ENCODE measurements around the gene KCNJ6.

KCNJ6 gene

DNA sequence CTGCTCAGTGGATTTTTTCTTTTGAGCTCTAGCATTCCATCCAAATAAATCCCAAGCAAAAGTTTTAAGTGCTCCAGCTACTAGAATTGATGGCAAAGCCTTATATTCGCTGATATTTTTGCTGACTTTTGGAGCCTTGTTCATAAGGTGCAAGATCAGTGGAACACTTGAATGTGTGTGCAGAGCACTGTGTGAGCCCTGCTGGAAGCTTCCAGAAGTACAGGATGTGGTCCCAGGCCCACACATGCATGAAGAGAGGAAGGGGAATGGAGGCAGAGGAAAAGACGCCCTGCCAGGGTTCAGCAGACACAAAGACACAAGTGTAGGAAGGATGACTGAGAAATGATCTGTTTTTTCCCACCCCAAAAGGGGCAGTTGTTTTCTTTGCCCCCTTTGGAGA, 169.4 kb downstream of the KCNJ6 start:
- ATAC-seq: no peak
- TF ChIP-seq ZNF8 (CRISPR knock-in tag; IDR thresholded peaks at IDR 0.05) (no peak), OSR1 (CRISPR knock-in tag; IDR thresholded peaks at IDR 0.05) (no peak)

DNA sequence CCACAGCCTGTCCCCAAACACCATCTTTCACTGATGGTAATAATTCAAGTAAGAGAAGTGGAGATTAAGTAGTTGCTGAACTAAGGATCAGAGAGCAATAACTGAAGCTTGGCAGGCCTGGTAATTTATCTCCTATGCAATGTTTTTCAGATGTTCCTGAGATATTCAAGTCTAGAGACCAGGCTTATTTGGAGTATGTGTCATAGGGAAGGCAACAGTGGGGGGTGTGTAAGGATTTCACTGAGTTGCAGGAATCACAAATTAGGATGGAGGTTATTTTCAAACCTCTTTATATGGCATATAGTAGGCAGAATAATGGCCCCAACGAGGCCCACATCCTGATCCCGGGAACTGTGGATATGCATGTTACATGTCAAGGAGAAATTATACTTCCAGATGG, 171.7 kb downstream of the KCNJ6 start:
- ATAC-seq: no peak
- TF ChIP-seq ZNF565 (CRISPR knock-in tag; conservative IDR thresholded peaks at IDR 0.05; ENCODE audit: low read depth) (no peak), PPARA (CRISPR knock-in tag; IDR thresholded peaks at IDR 0.05; ENCODE audit: borderline replicate concordance) (no peak), RARB (CRISPR knock-in tag; IDR thresholded peaks at IDR 0.05) (no peak), OSR1 (CRISPR knock-in tag; IDR thresholded peaks at IDR 0.05) (no peak), ISL1 (CRISPR knock-in tag; IDR thresholded peaks at IDR 0.05) (no peak)

DNA sequence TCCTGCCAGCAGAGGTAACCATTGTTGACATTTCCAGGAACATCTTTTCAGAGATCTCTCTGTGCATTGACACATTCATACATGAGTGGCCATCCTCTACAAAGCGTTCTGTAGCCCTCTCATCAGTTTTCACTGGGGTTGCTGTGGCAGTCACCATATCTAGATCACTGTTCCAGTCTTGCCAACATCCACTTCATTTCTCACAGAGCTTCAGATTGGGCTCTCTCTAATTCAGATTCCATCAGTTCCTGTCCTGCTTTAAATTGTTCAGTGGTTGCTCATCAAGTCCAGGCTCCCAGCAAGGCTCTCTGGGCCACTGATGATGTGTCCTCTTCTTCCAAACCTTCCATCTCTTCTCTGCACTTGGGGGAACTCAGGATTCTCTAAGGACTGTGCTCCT, 173.7 kb downstream of the KCNJ6 start:
- no peak for ATAC-seq
- TF ChIP-seq ESRRG (CRISPR knock-in tag; IDR thresholded peaks at IDR 0.05) (no peak), BACH2 (CRISPR knock-in tag; IDR thresholded peaks at IDR 0.05; ENCODE audit: borderline replicate concordance) (no peak), TCF4 (CRISPR knock-in tag; IDR thresholded peaks at IDR 0.05; ENCODE audit: borderline replicate concordance) (no peak), CSDC2 (CRISPR knock-in tag; IDR thresholded peaks at IDR 0.05) (no peak), OSR1 (CRISPR knock-in tag; IDR thresholded peaks at IDR 0.05) (no peak)
- TF ChIP-seq, protein P1, sequence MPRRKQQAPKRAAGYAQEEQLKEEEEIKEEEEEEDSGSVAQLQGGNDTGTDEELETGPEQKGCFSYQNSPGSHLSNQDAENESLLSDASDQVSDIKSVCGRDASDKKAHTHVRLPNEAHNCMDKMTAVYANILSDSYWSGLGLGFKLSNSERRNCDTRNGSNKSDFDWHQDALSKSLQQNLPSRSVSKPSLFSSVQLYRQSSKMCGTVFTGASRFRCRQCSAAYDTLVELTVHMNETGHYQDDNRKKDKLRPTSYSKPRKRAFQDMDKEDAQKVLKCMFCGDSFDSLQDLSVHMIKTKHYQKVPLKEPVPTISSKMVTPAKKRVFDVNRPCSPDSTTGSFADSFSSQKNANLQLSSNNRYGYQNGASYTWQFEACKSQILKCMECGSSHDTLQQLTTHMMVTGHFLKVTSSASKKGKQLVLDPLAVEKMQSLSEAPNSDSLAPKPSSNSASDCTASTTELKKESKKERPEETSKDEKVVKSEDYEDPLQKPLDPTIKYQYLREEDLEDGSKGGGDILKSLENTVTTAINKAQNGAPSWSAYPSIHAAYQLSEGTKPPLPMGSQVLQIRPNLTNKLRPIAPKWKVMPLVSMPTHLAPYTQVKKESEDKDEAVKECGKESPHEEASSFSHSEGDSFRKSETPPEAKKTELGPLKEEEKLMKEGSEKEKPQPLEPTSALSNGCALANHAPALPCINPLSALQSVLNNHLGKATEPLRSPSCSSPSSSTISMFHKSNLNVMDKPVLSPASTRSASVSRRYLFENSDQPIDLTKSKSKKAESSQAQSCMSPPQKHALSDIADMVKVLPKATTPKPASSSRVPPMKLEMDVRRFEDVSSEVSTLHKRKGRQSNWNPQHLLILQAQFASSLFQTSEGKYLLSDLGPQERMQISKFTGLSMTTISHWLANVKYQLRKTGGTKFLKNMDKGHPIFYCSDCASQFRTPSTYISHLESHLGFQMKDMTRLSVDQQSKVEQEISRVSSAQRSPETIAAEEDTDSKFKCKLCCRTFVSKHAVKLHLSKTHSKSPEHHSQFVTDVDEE (CRISPR knock-in tag; IDR thresholded peaks at IDR 0.05): no peak
- TF ChIP-seq, protein P2, sequence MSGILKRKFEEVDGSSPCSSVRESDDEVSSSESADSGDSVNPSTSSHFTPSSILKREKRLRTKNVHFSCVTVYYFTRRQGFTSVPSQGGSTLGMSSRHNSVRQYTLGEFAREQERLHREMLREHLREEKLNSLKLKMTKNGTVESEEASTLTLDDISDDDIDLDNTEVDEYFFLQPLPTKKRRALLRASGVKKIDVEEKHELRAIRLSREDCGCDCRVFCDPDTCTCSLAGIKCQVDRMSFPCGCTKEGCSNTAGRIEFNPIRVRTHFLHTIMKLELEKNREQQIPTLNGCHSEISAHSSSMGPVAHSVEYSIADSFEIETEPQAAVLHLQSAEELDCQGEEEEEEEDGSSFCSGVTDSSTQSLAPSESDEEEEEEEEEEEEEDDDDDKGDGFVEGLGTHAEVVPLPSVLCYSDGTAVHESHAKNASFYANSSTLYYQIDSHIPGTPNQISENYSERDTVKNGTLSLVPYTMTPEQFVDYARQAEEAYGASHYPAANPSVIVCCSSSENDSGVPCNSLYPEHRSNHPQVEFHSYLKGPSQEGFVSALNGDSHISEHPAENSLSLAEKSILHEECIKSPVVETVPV (CRISPR knock-in tag; IDR thresholded peaks at IDR 0.05): no peak

DNA sequence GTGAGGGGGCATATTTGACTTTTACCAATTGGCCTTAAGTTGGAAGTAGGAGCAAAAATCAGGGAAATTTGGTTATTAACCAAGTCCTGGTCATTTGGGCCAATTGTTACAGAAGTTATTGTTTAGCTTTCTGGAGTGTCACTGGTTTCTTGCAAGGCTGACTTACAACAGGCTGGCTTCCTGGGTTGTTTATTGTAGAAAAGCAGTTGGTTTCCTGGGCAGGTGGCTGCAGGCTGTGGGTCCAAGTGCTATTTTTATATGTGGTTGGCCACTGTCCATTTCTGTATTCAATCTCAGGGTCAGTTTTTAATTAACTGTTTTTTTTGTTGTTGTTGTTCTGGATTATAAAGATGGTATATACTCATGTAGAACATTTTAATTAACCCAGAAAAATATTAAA, 174.1 kb downstream of the KCNJ6 start:
- no peak for ATAC-seq
- TF ChIP-seq, protein P3, sequence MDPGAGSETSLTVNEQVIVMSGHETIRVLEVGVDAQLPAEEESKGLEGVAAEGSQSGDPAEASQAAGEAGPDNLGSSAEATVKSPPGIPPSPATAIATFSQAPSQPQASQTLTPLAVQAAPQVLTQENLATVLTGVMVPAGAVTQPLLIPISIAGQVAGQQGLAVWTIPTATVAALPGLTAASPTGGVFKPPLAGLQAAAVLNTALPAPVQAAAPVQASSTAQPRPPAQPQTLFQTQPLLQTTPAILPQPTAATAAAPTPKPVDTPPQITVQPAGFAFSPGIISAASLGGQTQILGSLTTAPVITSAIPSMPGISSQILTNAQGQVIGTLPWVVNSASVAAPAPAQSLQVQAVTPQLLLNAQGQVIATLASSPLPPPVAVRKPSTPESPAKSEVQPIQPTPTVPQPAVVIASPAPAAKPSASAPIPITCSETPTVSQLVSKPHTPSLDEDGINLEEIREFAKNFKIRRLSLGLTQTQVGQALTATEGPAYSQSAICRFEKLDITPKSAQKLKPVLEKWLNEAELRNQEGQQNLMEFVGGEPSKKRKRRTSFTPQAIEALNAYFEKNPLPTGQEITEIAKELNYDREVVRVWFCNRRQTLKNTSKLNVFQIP (CRISPR knock-in tag; IDR thresholded peaks at IDR 0.05; ENCODE audit: borderline replicate concordance, low read depth): no peak
- TF ChIP-seq SNAI2 (CRISPR knock-in tag; IDR thresholded peaks at IDR 0.05): no peak
- TF ChIP-seq, protein P4, sequence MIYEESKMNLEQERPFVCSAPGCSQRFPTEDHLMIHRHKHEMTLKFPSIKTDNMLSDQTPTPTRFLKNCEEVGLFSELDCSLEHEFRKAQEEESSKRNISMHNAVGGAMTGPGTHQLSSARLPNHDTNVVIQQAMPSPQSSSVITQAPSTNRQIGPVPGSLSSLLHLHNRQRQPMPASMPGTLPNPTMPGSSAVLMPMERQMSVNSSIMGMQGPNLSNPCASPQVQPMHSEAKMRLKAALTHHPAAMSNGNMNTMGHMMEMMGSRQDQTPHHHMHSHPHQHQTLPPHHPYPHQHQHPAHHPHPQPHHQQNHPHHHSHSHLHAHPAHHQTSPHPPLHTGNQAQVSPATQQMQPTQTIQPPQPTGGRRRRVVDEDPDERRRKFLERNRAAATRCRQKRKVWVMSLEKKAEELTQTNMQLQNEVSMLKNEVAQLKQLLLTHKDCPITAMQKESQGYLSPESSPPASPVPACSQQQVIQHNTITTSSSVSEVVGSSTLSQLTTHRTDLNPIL (CRISPR knock-in tag; IDR thresholded peaks at IDR 0.05; ENCODE audit: low read depth): no peak
- TF ChIP-seq ZNF8 (CRISPR knock-in tag; IDR thresholded peaks at IDR 0.05): no peak
- TF ChIP-seq GLIS3 (CRISPR knock-in tag; IDR thresholded peaks at IDR 0.05): no peak
- TF ChIP-seq TCF4 (CRISPR knock-in tag; IDR thresholded peaks at IDR 0.05; ENCODE audit: borderline replicate concordance): no peak
- no peak for TF ChIP-seq ESRRG (CRISPR knock-in tag; IDR thresholded peaks at IDR 0.05)
- no peak for TF ChIP-seq RARB (CRISPR knock-in tag; IDR thresholded peaks at IDR 0.05)
- no peak for TF ChIP-seq ARNTL (CRISPR knock-in tag; IDR thresholded peaks at IDR 0.05; ENCODE audit: borderline replicate concordance, low read depth)
- no peak for TF ChIP-seq CSDC2 (CRISPR knock-in tag; IDR thresholded peaks at IDR 0.05)
- TF ChIP-seq BACH2 (CRISPR knock-in tag; IDR thresholded peaks at IDR 0.05; ENCODE audit: borderline replicate concordance): no peak

DNA sequence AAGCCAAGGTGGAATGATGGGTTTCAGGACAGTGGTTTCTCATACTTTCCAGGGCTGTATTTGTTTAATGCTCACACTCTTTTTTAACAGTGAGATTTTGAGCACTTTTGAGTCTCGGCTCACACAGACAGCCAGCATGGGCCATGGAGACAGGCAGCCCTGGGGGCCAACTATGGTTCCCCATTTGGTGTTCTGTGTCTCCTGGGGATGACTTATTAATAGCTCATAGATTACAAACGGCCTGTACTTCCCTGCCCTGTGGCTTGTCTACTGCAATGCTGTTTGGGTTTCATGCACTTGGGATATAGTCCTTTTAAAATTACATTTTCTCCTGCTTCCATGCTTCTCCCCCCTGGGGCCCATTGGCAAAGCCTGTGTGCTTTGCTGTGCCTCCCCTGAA, 178.3 kb downstream of the KCNJ6 start:
- no peak for TF ChIP-seq RARB (CRISPR knock-in tag; IDR thresholded peaks at IDR 0.05)
- no peak for TF ChIP-seq ZC3H10 (CRISPR knock-in tag; IDR thresholded peaks at IDR 0.05)
- TF ChIP-seq, protein P4 (CRISPR knock-in tag; IDR thresholded peaks at IDR 0.05; ENCODE audit: low read depth): no peak
- TF ChIP-seq, protein P2 (CRISPR knock-in tag; IDR thresholded peaks at IDR 0.05): no peak
- no peak for TF ChIP-seq CSDC2 (CRISPR knock-in tag; IDR thresholded peaks at IDR 0.05)
- TF ChIP-seq TCF4 (CRISPR knock-in tag; IDR thresholded peaks at IDR 0.05; ENCODE audit: borderline replicate concordance): no peak
- no peak for TF ChIP-seq SNAI2 (CRISPR knock-in tag; IDR thresholded peaks at IDR 0.05)
- ATAC-seq: no peak

All from SK-N-SH treated with all-trans-retinoic acid at 6 μM for 48 hours (cell line).